HG03159 (cell line): ENCODE data around the gene PDZRN4.
"Not testable (repeated sequence)": the region's sequence is repeated elsewhere in the genome, so short reads cannot be mapped to it uniquely, and the experiment has no call there.

Source experiments
- ATAC-seq: cut with Tn5 transposase; IDR thresholded peaks from one replicate; pipeline ENCODE4 v1.9.1; 2021; ENCODE audit warnings: mild to moderate bottlenecking, moderate library complexity; ENCODE audit not compliant: unreplicated experiment

The PDZRN4 gene

DNA sequence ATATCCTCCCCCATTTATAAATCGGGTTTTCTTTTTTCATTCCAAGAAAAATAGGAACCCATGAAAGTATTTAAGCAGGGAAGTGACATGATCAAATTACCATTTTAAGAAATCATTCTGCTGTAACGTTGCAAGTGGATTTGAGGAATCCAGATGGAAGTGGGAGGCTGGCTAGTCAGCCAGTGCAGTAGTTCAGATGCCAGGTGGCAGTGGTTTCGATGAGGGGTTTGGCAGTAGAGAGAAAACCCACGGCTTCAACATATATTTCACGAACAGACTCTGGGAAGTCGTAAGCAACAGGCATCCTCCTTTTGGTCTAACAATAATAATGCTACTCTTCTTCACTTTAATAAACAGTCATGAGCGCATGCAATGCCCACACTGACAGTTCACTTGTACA lies 25.0 kb downstream of the PDZRN4 start:
- no peak for ATAC-seq

DNA sequence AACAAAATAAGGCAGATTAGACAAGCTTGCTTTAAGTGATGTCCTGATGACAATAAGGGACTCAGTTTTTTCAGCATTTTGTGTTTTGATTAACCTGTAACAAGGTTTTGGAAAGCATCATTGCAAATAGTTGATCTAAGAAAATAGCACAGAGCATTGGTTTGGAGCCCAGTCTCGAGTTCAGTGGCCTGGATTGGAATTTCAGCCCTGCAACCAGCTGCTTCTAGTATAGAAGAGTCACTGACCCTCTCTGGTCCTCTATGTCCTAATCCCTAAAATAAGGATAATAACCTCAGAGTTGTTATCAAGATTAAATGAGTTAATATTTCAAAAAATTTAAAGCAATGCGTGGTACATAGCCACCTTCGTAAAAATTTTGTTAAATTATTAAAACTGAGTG lies 25.5 kb downstream of the PDZRN4 start:
- ATAC-seq: no peak

DNA sequence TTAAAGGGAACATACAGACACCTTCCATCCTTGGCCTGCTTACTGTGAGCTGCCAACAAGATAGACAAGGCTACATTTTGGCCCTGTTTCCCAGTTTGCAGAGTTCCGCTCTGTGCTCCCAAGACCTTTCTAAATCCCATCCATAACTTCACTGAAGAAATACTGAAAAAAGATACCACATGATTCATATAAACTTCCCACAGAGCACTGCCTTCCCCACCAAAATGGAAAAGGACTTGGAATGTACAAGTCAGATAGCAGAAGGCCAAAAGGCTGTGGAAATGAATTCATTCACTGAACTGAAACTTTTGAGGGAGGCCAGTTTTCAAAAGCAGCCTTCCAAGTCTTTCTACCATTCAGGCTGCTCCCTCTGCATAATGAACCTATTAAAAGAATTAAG lies 29.6 kb downstream of the PDZRN4 start:
- no peak for ATAC-seq

DNA sequence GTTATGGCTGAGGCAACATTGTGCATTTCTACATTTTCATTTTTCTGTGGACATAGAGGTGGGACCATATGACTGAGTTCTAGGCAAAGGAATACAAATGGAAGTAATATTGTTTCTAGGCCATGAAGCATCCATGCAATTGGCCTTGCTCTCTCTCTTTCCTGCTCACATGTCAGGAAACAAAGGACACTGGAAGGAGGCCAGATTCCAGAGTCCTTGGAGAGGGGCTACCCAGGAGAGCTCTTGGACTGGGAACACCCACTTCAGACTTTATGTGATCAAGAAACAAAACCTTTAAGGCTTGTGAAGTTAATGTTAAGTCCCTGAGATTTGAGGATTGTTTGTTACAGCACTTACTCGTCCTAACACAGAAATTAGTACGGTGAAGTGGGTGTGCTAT lies 32.8 kb downstream of the PDZRN4 start:
- ATAC-seq: no peak

DNA sequence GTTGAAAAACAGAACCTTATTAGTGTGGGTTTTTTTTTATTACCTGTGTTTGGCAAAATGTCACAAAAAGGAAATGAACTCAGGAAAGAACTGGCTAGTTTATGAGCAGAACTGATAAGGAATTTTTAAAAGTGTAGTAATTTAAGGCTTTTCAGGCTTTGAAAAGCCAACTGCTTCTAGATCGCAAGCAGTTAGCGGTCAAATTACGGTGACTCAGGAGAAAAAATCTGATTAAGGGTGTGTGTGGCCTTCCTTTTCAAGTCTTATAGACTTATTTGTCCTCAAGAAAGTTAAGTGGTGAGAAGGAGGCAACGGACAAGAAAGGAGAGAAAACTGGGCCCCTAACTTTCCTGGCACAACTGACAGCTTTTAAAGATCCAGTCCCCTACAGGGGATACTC lies 33.4 kb downstream of the PDZRN4 start:
- no peak for ATAC-seq

DNA sequence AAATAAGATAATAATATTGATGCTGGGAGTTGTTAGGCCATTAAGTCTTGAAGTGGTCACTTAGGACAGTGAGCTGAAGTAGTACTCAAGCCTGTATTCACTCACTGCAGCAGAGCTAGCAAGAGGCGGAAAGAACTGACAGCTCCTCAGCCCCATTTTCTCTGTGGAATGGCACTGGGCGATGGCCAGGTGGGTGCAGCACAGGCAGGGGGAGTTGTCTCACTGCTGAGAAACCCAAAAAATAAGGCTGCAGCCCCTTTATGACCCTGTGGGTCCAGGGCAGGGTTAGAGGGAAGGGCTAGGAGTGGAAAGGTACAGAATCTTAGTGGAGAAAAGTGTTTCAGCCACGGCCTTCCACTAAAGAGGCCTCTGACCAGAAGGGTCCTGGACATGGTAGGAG lies 35.5 kb downstream of the PDZRN4 start:
- no peak for ATAC-seq

DNA sequence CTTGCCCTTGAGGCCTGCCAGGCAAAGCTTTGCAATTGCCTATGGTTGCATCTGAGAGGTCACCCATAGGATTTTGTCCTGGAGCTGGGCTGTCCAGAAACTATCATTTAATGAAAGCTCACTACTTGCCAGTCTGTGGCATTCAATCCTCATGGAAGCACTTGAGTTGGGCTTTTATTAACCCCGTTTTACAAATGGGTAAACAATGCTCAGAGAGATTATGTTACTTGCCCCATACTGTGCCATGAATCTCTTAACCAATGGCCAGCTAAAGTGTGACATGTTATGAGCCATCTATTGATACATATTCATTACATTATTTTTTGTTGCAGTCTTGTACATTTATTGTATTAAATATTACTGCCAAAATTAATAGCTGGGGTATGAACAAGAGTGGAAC lies 35.9 kb downstream of the PDZRN4 start:
- ATAC-seq: no peak

DNA sequence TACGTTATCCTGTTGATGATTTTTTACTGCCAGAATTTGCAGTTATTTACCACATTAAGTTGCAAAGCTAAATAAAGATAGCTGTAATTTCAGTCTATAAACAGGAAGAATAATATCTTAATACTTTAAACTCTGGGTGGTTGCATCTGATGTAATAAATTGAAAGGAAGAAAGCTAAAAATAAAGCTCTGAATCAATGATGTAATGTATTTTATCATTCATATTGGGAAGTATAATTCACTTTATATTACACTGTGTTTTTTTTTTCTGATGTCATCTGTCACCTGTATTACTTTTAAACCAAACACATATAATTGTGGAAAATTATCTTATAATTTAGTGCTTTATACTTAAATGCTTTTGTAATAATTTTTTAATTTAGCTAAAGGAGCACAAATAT lies 37.1 kb downstream of the PDZRN4 start:
- ATAC-seq: no peak

DNA sequence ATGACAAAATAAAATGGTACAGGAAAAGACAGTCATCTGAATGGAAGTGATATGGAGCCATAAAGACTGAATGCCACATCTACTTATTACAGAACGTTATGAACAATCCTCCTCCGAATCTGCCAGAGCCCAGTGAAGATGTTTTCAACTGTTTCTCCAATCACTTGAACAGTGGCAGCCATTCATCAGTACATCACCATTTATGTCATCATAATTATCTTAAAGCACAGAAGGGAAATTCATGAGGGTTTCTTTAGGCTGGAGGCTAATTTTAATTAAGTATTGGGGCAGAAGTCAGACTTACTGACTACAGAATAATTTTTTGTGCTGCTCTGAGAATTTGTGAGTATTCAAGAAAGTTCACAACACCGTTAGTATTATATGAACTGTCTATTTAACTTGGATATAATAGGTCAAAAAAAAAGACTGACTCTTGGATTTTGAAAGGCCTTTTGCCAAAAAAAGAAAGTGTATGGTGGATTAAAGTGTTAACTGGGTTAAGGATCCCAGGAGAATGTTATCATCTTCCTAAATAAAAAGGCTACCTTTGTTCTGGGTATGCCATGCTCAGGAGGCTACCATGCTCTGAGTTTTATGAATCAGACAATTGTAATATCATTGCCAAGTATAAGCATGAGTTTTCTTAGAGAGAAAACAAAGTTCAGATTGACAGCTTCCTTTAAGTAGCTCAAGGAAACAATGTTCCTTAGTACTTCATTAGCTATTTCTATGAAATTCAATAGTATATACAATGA lies 40.1 kb downstream of the PDZRN4 start:
- ATAC-seq: no peak

DNA sequence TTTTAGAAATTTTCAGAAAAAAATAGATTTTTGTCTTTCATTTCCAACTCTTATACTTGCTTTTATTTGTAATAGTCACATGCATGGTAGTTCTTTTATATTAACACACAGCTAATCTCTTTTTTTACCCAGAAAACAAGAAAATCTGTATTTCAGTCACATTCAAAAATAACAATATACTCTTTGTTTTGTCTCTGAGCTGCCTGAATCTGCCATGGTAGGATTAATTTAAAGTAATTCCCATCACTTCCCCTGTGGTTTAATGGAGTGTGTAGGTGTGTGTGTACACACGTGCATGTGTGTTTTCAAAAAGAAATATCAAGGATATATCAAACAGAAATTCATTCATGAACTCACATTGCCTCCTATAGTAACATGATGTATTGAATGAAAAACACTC lies 42.6 kb downstream of the PDZRN4 start:
- ATAC-seq: no peak

DNA sequence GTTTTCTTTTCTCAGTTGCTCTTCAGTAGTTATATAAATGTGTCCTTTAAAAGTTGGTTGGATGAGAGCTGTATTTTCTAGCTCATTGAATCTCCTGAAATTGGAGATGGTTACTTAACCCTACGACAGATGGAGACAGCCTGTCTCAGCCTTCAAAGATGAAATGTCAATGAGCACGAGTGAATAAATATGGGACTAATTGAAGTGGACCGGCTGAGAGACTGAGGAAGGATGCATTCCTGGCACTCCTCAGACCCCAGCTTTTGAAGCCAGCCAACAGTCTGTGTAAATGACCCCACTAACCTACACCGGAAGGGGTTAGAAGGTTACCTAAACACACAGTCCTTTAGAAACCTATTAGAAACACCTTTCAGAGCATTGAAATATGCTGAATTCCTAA lies 46.6 kb downstream of the PDZRN4 start:
- ATAC-seq: no peak

DNA sequence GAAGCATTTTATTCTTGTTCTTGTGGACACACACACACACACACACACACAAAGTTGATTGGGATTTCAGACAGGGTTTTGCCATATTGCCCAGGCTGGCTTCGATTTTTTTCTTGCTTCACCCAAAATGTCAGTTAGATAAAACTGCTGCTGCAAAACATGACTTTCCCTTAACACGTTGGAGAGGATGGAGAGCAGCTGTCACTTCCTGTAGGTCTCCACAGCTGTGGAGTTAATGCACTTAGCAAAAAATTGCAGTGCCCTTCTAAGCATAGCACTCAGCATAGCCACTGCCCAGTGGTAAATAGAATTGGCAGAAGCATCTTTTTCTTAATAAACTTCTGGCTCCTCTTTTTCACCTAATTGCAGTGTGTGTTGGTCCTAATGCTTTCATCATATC lies 54.5 kb downstream of the PDZRN4 start:
- ATAC-seq: no peak

DNA sequence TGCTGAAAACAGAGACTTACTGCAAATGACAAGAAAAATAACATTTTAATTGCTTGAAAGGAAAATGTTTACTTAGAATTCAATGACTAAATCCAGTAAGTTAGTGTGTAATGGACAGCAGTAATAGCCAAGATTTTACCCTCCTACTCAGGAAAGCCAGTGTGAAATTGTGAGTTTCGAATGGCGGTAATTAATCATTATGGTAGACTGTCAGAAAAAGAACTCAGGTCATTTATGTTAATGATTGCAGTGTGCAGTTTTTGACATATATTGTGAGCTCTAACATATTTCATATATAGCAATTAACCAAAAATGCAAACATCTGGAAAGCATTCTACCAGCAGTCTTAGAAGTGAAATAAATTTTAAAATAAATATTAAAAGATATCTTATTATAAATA lies 60.3 kb downstream of the PDZRN4 start:
- no peak for ATAC-seq

DNA sequence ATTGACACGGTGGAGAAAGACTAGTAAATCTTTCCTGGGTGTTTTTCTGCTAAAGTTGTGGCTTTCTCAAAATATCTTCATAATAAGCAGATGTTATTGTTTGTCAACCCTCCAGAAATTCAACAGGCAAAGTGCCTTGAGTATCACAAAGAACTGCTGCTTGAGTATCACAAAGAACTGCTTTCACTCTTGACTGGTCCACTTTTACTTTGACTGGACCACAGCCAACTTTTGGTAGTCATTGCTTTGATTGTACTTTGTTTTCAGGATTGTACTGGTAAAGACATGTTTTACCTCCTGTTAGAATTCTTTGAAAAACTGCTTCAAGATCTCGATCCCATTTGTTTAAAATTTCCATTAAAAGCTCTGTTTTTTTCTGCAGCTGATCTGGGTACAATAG lies 62.6 kb downstream of the PDZRN4 start:
- no peak for ATAC-seq

DNA sequence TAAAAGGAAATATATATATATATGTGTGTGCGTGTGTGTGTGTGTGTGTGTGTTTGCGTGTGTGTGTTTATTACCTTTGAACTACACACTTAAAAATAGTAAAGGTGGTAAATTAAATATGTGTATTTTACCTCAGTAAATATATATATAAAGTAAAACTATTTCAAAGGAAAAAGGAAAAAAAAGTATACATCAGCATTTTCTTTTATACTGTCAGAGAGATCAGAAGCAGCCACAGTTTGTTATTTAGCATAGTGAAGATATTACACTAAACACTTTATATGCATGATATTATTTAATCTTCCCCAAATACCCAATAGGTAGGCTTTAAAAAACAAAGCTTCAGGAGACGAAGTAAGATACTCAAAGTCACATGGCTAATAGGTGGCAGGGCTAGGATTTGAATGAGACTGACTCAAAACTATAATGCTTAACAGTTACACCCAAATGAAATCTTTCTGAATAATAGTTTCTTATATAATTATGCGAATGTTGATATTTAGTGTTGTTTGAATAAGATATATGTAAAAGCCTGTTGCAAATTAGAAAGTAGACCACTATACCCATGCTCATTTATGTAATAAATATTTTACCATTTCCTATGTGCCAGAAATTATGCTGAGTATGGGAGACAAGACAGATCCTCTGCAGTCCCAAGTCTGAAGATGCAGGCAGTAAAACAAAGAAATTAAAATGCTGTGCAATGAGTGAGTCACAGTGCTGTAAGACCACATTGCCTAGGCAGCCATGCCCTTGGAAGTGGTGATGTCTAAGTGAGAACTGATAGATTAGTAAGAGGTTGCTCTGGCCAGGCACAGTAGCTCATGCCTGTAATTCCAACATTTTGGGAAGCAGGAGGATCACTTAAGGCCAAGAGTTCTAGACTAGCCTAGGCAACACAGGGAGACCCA lies 66.1 kb downstream of the PDZRN4 start:
- ATAC-seq: no peak

DNA sequence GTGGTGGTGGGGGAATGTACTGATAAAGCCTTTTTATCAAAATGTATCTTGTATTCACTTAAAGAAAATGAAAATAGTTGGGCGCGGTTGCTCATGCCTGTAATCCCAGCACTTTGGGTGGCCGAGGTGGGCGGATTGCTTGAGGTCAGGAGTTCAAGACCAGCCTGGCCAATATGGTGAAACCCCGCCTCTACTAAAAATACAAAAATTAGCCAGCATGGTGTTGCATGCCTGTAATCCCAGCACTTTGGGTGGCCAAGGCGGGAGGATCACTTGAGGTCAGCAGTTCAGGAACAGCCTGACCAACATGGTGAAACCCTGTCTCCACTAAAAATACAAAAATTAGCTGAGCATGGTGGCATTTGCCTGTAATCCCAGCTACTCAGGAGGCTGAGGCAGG lies 75.1 kb downstream of the PDZRN4 start:
- ATAC-seq: not testable (repeated sequence)

DNA sequence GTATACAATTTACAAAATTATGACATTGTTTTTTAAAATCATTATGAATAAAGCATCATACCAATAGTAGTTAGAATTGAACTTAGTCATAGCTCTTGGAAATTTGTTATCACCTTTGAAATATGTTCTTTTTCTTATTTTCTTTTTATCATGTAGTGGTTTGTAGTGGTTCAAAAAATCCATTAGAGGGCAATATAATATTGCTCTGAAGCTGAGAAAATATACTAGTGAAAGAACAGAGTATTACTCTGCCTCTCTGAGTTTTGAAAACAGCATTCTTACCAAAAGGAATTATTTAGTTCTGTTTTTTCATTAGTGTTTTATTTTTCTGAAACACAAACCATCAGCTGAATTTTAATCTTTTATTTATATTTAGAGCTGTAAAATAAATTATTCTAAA lies 76.2 kb downstream of the PDZRN4 start:
- peak; percentile 68 for ATAC-seq

DNA sequence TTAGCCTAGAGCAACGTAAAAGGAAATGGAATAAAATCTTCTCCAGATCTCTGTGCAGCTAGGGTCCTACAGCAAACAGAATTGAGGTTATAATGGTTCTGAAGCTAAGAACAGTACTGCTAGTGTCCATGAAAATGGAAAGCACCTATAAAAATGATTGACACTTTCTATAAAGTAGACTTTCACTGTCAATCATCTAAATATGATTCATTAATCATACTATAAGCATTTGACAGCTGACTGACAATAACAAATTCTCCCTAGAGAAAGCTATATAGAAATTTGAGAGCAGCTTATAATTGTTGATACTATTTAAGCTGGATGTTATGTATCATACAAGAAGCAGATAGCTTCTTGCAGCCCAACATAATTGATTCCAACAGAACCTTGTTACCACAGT lies 80.9 kb downstream of the PDZRN4 start:
- ATAC-seq: no peak

DNA sequence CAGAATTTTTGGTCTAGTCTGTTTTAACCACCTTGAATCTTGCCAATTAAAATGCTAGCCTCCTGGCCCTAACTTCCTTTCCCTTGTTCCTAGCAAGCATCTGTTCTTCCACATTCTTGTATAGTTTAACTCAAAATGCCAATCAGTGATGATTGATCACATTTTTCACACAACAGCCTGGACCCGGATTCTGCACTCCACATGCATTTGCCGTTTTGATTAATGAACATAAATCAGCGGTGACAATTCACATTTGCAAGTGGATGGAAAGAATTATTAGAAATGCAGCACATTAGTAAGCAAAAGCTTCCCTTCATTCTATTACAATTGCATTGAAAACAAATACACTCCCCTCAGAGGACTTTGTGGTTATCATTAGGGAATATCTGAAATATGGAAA lies 83.4 kb downstream of the PDZRN4 start:
- no peak for ATAC-seq

DNA sequence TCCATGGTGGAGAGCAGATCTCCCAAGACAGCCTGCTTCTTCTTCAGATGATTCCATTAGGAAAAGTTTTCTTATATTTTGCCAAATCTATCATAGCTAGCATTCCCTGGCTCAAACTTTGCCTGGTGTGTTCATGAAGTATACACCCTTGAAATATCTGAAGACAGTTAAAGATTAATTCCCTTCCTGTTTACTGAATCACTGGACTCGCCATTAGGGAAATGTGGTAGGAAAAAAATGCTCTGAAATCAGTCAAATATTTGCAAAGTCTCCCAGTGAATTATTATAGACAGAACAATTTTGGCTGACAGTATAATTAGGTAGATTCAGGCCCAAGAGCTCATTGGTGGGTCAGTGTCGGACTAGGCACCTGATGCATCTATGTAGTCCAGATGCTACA lies 86.5 kb downstream of the PDZRN4 start:
- ATAC-seq: no peak

DNA sequence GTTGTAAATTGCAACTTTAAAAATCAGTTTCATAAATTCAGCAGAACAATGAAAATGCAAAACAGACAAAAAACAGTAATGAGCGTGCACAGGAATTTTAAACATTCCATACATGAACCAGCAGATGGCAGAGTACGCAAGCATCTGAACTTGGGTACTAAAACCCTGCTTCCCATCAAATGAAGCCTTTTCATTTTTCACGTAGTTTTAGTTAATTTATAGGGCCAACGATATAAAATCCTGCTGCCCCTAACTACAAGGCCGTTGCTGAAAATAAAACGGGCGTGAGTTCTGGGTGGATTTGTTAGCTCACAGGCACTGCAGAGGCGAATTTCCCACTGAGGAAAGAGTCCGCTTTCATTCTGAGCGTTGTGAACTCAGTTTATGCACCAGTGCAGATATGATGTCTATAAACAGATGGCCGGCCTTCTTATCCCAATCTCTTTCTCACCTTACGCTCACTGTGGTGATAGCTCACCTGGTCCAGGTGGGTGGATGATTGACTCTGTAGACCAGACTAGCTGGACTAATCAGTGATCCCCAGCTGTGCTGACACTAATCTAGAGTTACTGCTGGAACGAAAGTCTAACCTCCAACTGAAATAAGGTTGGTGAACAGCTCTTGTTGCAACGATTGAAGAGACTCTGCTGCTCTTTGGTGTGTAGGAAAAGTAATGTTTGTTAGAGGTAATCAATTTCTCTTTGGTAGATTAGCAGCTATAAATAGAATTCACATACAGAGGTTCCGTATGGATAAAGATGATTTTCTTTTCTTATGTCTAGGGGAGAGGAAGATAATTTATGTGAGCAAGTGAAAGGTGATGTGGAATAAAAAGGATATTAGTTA lies 89.2 kb downstream of the PDZRN4 start:
- ATAC-seq: peak; percentile 69

DNA sequence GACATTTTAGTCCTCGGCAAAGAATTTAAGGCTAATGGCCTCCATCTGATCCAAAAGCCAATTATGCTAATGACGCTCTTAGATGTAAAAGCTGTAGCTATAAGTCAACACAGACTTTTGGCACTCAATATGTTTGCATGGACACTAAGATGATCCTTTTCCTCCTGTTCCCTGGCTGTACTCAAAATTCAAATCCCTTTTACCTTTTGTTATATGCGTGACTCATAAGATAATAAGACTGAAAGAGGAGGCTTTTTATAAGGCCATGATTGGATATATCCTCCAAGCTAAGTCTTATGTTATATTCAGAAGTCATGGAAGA lies 89.8 kb downstream of the PDZRN4 start:
- no peak for ATAC-seq
